HCEC 1CT (cell line): ENCODE measurements around the gene C2CD5.
A peak's percentile ranks its signal among the peaks of the same experiment; 100 is the strongest.
"Not testable (repeated sequence)": the region's sequence is repeated elsewhere in the genome, so short reads cannot be mapped to it uniquely, and the experiment has no call there.

Experiments used
- DNase-seq: peaks from one replicate; pipeline ENCODE4 v3.0.0-alpha.2; 2017

C2CD5 gene

GRCh38 chr12:22536346-22536945 lies 7.9 kb downstream of the C2CD5 start:
- no peak for DNase-seq

DNA sequence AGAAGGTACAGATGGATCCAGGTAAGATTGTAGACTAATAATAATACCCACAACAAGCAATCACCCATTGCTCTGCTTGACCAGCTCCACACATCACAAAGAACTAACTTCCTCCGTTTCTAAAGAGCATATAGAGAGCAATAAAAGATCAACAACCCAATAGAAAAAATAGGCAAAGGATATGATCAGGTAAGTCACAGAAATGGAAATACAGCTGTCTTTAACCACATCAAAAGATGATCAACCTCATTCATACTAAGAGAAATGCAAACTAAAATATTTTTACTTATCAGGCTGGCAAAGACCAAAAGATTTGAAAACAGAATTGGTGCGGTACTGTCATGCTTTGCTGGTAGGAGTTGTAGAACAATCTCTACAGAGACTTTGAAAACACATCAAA lies 8.9 kb downstream of the C2CD5 start:
- no peak for DNase-seq

DNA sequence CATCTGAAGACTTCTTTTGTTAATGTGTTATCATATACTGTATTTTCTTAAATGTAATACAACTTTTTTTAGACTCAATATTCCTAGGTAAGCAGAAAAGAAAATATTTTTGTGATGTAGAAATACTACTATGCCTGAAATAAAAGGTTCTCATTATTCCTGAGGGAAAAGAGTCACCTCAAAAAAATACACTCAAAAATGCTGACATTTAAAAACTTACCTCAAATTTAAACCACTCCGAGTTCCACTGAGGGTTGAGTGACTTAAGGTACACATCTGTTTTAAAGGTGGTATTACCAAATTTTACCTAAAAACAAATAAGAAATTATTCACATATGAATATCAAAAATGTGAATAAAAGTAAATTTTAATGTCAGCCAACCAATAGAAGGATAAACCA lies 9.3 kb downstream of the C2CD5 start:
- DNase-seq = no peak

DNA sequence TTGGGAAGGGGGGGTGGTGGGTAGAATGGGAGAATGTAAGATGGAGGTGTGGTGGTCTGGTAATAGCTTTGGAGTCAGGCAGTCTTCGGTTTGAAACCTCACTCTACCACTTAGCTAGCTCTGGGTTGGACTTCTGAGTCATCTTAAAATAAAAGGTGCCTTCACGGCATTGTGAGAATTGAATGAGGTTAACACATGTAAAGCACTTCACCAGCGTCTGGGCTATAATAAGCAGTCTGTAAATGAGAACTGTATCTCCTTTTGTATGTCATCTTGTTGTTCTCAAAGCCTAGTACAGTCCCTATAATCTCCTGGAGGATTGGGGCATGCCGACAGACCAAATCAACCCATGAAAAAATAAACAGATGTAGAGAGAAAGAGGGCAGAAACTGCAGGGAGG lies 11.2 kb downstream of the C2CD5 start:
- no peak for DNase-seq

DNA sequence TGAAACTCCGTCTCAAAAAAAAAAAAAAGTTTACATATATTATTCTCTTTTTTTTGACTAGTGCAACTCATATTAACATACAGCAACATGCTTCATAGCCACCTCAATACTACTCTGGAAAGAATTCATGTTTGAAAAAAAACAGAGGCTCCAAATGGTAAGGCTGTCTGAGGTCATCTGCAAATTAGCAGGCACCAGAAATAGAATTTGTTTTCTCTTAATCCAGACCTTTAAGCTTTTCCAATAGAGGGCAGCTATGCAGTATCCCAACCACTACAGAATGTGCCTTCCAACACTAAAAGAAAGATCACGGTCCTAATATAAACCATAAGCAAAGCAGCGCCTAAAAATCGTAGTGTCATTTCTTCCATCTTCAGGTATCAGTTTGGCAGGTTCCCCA lies 12.0 kb downstream of the C2CD5 start:
- no peak for DNase-seq

- DNase-seq = no peak
Observed at GRCh38 chr12:22531205-22531604, 13.1 kb downstream of the C2CD5 start.

GRCh38 chr12:22529281-22530060 lies 14.9 kb downstream of the C2CD5 start:
- DNase-seq = peak; percentile 71

- DNase-seq = peak; percentile 89
Observed at GRCh38 chr12:22527999-22528398, 16.3 kb downstream of the C2CD5 start.

- DNase-seq = no peak
Observed at GRCh38 chr12:22526836-22527235, 17.5 kb downstream of the C2CD5 start.

GRCh38 chr12:22525426-22525825 lies 18.9 kb downstream of the C2CD5 start:
- peak; percentile 72 for DNase-seq

- DNase-seq = no peak
Observed at GRCh38 chr12:22518998-22519397, 25.3 kb downstream of the C2CD5 start.

DNA sequence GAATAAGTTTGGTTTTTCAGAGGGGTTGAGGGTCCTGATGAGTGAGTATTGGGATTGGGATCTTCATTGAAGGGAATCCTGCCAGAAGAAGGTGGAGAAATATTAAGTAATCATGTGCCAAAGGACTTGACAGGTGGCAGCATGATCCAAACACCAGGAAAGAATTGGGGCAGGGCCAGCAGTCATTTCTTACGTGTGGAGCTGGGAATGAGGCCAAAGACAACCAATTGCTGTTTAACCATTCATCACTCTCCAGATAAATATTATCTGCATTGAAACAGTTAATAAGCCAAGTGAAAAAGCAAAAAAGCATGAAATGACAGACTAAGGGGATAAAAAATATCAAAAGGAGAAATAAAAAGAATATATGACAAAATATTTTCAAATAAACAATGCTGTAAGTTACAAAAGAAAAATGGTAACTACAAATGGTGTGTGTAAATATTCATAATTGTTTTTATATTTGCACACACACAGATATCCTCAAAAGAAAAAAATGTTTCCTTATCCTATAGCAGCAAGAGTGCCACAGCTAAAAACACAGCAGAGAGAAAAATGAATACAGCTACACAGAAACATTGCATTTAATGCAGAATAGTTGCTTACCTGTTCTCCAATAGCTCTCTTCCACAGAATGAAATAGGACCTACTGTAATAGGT lies 26.2 kb downstream of the C2CD5 start:
- DNase-seq = peak; percentile 16

DNA sequence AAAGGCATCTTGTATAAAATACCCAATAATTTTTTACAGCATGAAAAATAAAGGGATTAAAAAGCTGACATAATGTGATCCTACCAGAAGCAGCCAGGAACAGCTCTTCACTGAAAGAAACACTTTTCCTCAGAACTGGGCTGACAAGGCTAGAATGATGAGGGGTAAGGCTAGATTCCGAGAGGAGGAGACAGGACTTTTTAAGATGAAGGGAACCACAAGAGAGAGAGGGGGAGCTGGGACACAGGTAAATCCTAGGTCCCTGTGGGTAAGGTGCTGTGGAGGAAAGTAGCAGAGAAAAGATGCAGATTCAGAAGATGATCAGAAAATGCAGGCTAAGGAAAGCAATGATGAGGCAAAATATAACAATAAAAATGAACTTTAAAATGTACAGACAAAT lies 29.5 kb downstream of the C2CD5 start:
- no peak for DNase-seq

GRCh38 chr12:22505826-22506225 lies 38.5 kb downstream of the C2CD5 start:
- no peak for DNase-seq

DNA sequence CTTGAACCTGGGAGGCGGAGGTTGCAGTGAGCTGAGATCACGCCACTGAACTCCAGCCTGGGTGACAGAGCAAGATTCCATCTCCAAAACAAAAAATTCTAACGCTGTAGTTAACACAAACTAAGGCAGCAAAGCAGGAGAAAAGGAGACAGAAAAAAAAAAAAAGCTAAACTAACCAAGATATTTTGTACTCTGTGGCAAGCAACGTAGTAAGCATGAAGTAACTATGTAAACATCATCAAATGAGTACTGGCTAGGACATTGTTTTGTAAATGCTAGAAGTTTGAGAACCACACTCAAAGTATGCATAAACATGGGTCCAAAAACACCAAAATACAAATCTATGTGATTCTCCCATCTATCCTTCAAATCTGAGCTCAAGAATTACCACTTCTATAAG lies 44.2 kb downstream of the C2CD5 start:
- DNase-seq = no peak

DNA sequence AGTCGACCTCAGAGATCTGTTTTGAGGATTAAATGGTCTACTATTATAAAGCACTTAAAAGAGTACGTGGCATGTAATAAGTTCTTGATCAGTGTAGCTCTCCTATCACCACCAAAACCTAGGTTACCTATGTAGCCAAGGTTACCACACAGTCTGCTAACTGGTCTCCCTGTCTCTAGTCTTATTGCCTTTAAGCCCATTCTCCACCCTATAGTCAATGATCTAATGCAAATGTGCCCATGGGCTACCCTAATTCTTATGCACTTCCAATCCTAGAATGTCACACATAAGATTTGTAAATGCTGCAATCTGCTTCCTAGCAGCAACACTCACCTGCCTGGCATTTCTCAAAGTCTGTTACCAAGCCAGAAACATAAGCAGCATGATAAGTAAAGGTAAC lies 44.9 kb downstream of the C2CD5 start:
- no peak for DNase-seq

- no peak for DNase-seq
Observed at GRCh38 chr12:22494319-22494718, 50.0 kb downstream of the C2CD5 start.

GRCh38 chr12:22491034-22491433 lies 53.3 kb downstream of the C2CD5 start:
- DNase-seq = no peak

DNA sequence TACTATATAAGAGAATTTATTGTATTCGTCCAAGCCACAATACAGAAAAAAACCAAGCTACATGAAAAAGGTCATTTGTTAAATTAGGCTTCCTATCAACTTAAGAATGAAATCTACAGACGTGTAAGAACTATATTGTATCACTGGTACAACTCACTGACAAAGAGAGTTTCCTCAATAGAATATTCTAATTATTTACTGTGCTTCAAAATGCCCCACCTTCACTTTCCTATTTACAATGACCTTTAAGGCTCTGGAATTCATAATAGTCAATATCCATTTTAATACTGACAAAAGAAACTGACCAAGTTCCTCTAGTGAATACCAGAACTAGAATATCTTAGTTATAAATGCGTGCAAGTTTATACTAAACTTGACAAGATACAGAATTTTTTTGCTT lies 55.9 kb downstream of the C2CD5 start:
- no peak for DNase-seq

- DNase-seq = not testable (repeated sequence)
Observed at GRCh38 chr12:22487683-22488082, 56.7 kb downstream of the C2CD5 start.

DNA sequence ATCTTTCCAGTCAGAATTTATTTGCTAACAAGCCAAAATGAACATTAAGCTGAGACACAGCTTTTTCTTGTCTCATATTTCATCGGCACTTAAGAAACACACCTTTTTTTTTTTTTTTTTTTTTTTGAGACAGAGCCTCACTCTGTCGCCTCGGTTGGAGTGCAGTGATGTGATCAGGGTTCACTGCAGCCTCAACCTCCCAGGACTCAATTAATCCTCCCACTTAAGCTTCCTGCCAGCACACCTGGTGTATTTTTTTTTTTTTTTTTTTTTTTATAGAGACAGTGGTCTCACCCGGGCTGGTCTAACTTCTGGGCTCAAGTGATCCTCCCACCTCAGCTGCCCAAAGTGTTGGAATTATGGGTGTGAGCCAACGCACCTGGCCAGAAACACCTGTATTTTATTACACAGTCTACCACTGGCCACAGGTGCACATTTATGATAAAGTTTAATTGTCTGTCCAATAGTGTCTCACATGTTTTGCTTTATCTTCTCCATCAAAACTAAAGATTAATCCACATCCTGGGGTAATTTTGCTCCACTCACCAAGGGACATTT lies 62.7 kb downstream of the C2CD5 start:
- no peak for DNase-seq

DNA sequence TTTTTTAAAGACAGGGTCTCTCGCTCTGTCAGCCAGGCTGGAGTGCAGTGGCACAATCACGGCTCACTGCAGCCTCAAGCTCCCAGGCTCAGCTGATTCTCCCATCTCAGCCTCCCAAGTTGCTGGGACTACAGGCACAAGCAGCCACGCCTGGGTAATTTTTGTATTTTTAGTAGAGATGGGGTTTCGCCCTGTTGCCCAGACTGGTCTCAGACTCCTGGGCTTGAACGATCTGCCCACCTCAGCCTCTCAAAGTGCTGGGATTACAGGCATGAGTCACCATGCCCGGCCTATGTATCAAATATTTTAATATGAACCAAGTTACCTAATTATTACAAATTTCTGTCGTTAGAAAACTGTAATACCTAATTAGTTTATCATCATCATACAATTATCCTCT lies 63.5 kb downstream of the C2CD5 start:
- DNase-seq = not testable (repeated sequence)

DNA sequence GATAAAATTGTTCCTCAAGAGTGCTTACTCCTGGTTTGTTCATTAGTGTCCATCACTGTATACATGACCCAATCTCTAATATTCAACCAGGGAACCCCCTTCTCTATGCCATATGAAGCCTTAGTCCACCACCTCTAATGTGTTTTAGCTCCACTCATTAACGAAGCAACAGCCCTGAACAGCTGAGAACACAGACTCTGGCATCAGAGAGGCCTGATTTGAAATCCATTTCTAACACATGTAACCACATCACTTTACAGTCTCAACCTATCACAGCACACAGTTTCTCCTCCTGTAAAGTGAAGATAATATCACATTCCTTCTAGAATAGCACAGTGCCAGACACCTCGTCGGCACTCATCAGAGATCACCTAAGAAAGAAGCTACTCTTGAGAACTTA lies 64.3 kb downstream of the C2CD5 start:
- DNase-seq = no peak

DNA sequence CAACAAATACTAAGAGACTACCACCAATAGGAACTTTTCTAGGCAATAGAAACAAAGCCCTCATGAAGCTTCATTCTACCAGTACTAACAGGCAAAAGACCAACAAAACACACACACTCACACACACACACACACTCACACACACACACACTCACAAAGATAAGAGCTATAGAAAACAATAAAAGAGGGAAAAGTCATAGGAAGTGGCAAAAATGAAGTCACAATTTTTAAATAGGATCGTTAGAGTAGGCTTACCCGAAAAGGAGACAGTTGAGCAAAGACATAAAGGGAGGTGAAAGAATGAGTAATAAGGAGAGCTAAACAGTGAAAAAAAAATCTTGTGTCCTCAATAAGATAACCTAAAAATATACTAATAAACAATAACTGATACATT lies 66.5 kb downstream of the C2CD5 start:
- DNase-seq = no peak
